Activated naive CD4-positive, alpha-beta T cell treated with anti-CD3 and anti-CD28 coated beads for 36 hours (primary cell): ENCODE data around the gene BLOC1S5. TPM values are rescaled to one million over a fixed set of nuclear protein-coding genes. Genes with fewer than 3 reads are reported as not detected.
"Not testable (repeated sequence)": the region's sequence is repeated elsewhere in the genome, so short reads cannot be mapped to it uniquely, and the experiment has no call there.

Experiments
- CTCF ChIA-PET: fragments of 350-600 bp; sonication (Branson Sonifier 250); formaldehyde crosslinking; loops from one replicate; lab custom pipeline; 2021; ENCODE audit warnings: antibody characterized with exemption; lab: Charles Lee
- DNase-seq: peaks from one replicate; pipeline ENCODE4 v3.0.0-alpha.2; 2020
- H3K27ac Mint-ChIP-seq: one replicate; pipeline ENCODE4 v1.8.0; 2021; ENCODE audit warnings: mild to moderate bottlenecking, mixed read lengths
- H3K27me3 Mint-ChIP-seq: one replicate; pipeline ENCODE4 v1.8.0; 2021; ENCODE audit warnings: low read depth, mixed read lengths
- H3K36me3 Mint-ChIP-seq: one replicate; pipeline ENCODE4 v1.8.0; 2021; ENCODE audit warnings: low read depth, mixed read lengths
- H3K4me1 Mint-ChIP-seq: one replicate; pipeline ENCODE4 v1.8.0; 2021; ENCODE audit warnings: low read depth, mixed read lengths
- H3K4me3 Mint-ChIP-seq: one replicate; pipeline ENCODE4 v1.8.0; 2021; ENCODE audit warnings: mild to moderate bottlenecking, moderate library complexity, mixed read lengths
- H3K9me3 Mint-ChIP-seq: one replicate; pipeline ENCODE4 v1.8.0; 2021; ENCODE audit warnings: mixed read lengths
- intact Hi-C: fragments of 100-400 bp; cut with micrococcal nuclease; formaldehyde crosslinking; loops from one replicate; pipeline ENCODE4 v1.15.1; 2023
- total RNA-seq, 2 experiments: library from RNA; stranded (reverse); gene quantifications; one replicate each; pipeline ENCODE4 v1.2.3, GENCODE V29; 2021

The BLOC1S5 gene
- total RNA-seq, 2 experiments from 2014 or later: 20.8 to 22.2 TPM

GRCh38 chr6:8059129-8059528 is 5.1 kb downstream of the BLOC1S5 start:
- intact Hi-C loops: loop anchor here (1.0 to 2.0 kb wide), 2 partner anchors 336 to 444 kb away; no protein-coding TSS in a partner anchor
- peaks cover 6% of the 10 kb centered on the region for H3K4me1 Mint-ChIP-seq
- no peak overlapping the region for H3K4me3 Mint-ChIP-seq
- H3K9me3 Mint-ChIP-seq: no peaks in the 10 kb centered on the region
- H3K27me3 Mint-ChIP-seq: no peaks in the 10 kb centered on the region
- peaks cover 23% of the 10 kb centered on the region for H3K36me3 Mint-ChIP-seq
- CTCF ChIA-PET: interaction anchor here (0.8 to 1.6 kb wide), 7 partner anchors 11 to 337 kb away, joined by 3 to 5 read pairs (median 4); no protein-coding TSS in a partner anchor
- no peak for DNase-seq
- H3K27ac Mint-ChIP-seq: no peak overlapping the region

- Mint-ChIP-seq H3K4me3 (no peak overlapping the region), H3K36me3 (peaks cover 26% of the 10 kb centered on the region), H3K9me3 (no peaks in the 10 kb centered on the region), H3K27ac (no peak overlapping the region), H3K4me1 (peaks cover 3% of the 10 kb centered on the region), H3K27me3 (no peaks in the 10 kb centered on the region)
- CTCF ChIA-PET: interaction anchor here (0.6 to 1.6 kb wide), 4 partner anchors 8 to 335 kb away, joined by 3 to 5 read pairs (median 4); no protein-coding TSS in a partner anchor
- intact Hi-C loops: loop anchor here (2.0 kb wide), 1 partner anchor 443 kb away; no protein-coding TSS in a partner anchor
- no peak for DNase-seq
These were observed 6.4 kb downstream of the BLOC1S5 start for GRCh38 chr6:8057793-8058192.

- Mint-ChIP-seq H3K36me3 (peaks cover 28% of the 10 kb centered on the region), H3K27ac (no peak overlapping the region), H3K27me3 (no peaks in the 10 kb centered on the region), H3K4me3 (no peak overlapping the region), H3K9me3 (no peaks in the 10 kb centered on the region), H3K4me1 (no peaks in the 10 kb centered on the region)
- DNase-seq: no peak
- intact Hi-C loops: no loop called here
- CTCF ChIA-PET: no interaction called here
These were observed 6.9 kb downstream of the BLOC1S5 start for GRCh38 chr6:8057263-8057662.

- no peak overlapping the region for H3K4me3 Mint-ChIP-seq
- no peak for DNase-seq
- peaks cover 30% of the 10 kb centered on the region for H3K36me3 Mint-ChIP-seq
- intact Hi-C loops: no loop called here
- H3K4me1 Mint-ChIP-seq: no peaks in the 10 kb centered on the region
- no peaks in the 10 kb centered on the region for H3K9me3 Mint-ChIP-seq
- CTCF ChIA-PET: no interaction called here
- H3K27me3 Mint-ChIP-seq: no peaks in the 10 kb centered on the region
- H3K27ac Mint-ChIP-seq: no peak overlapping the region
These were observed 9.9 kb downstream of the BLOC1S5 start for GRCh38 chr6:8054276-8054675.

GRCh38 chr6:8047541-8048292 is 16.5 kb downstream of the BLOC1S5 start:
- Mint-ChIP-seq H3K27ac (no peak overlapping the region), H3K9me3 (peaks cover 5% of the 10 kb centered on the region), H3K4me3 (no peak overlapping the region), H3K36me3 (peaks cover 42% of the 10 kb centered on the region), H3K4me1 (peaks cover 6% of the 10 kb centered on the region), H3K27me3 (no peaks in the 10 kb centered on the region)
- no peak for DNase-seq
- intact Hi-C loops: no loop called here
- CTCF ChIA-PET: no interaction called here

GRCh38 chr6:8045769-8046168 is 18.4 kb downstream of the BLOC1S5 start:
- not testable (repeated sequence) for H3K27me3 Mint-ChIP-seq, H3K27ac Mint-ChIP-seq, H3K4me3 Mint-ChIP-seq

GRCh38 chr6:8043221-8043620 is 21.0 kb downstream of the BLOC1S5 start:
- CTCF ChIA-PET: no interaction called here
- H3K27ac Mint-ChIP-seq: no peak overlapping the region
- no peak for DNase-seq
- H3K4me3 Mint-ChIP-seq: no peak overlapping the region
- peaks cover 8% of the 10 kb centered on the region for H3K9me3 Mint-ChIP-seq
- intact Hi-C loops: no loop called here
- peaks cover 8% of the 10 kb centered on the region for H3K4me1 Mint-ChIP-seq
- H3K36me3 Mint-ChIP-seq: peaks cover 53% of the 10 kb centered on the region
- no peaks in the 10 kb centered on the region for H3K27me3 Mint-ChIP-seq

More at GRCh38 chr6:8045769-8046168, 18.4 kb downstream of the BLOC1S5 start:
- DNase-seq, intact Hi-C loops, H3K9me3 Mint-ChIP-seq, H3K4me1 Mint-ChIP-seq, CTCF ChIA-PET: not testable (repeated sequence)
- H3K36me3 Mint-ChIP-seq: peaks cover 42% of the 10 kb centered on the region

GRCh38 chr6:8041913-8042583 is 22.1 kb downstream of the BLOC1S5 start:
- H3K4me3 Mint-ChIP-seq: no peak overlapping the region
- H3K27me3 Mint-ChIP-seq: no peaks in the 10 kb centered on the region
- CTCF ChIA-PET: no interaction called here
- no peak for DNase-seq
- peaks cover 11% of the 10 kb centered on the region for H3K4me1 Mint-ChIP-seq
- peaks cover 8% of the 10 kb centered on the region for H3K9me3 Mint-ChIP-seq
- intact Hi-C loops: no loop called here
- H3K36me3 Mint-ChIP-seq: peaks cover 48% of the 10 kb centered on the region
- H3K27ac Mint-ChIP-seq: no peak overlapping the region

GRCh38 chr6:8034107-8034506 is 30.1 kb downstream of the BLOC1S5 start:
- CTCF ChIA-PET, H3K27ac Mint-ChIP-seq, intact Hi-C loops, H3K27me3 Mint-ChIP-seq, DNase-seq, H3K4me3 Mint-ChIP-seq: not testable (repeated sequence)
- Mint-ChIP-seq H3K4me1 (peaks cover 56% of the 10 kb centered on the region), H3K36me3 (peaks cover 52% of the 10 kb centered on the region), H3K9me3 (peaks cover 17% of the 10 kb centered on the region)

GRCh38 chr6:8030920-8031319 is 33.3 kb downstream of the BLOC1S5 start:
- CTCF ChIA-PET: no interaction called here
- Mint-ChIP-seq H3K27ac (no peak overlapping the region), H3K36me3 (peaks cover 44% of the 10 kb centered on the region), H3K4me1 (peaks cover 47% of the 10 kb centered on the region), H3K9me3 (peaks cover 15% of the 10 kb centered on the region), H3K27me3 (no peaks in the 10 kb centered on the region), H3K4me3 (no peak overlapping the region)
- no peak for DNase-seq
- intact Hi-C loops: no loop called here

GRCh38 chr6:8029243-8029870 is 34.8 kb downstream of the BLOC1S5 start:
- CTCF ChIA-PET: no interaction called here
- Mint-ChIP-seq H3K4me3 (no peak overlapping the region), H3K9me3 (peaks cover 12% of the 10 kb centered on the region), H3K27ac (peak overlapping the region; percentile 27), H3K36me3 (peaks cover 33% of the 10 kb centered on the region), H3K27me3 (no peaks in the 10 kb centered on the region), H3K4me1 (peaks cover 41% of the 10 kb centered on the region)
- DNase-seq: no peak
- intact Hi-C loops: no loop called here

GRCh38 chr6:8027965-8028651 is 36.1 kb downstream of the BLOC1S5 start:
- DNase-seq: no peak
- CTCF ChIA-PET: interaction anchor here (0.6 kb wide), 1 partner anchor 192 kb away, joined by 3 read pairs; no protein-coding TSS in a partner anchor
- Mint-ChIP-seq H3K27ac (no peak overlapping the region), H3K4me3 (no peak overlapping the region), H3K4me1 (peaks cover 41% of the 10 kb centered on the region), H3K36me3 (peaks cover 29% of the 10 kb centered on the region), H3K9me3 (peaks cover 9% of the 10 kb centered on the region), H3K27me3 (no peaks in the 10 kb centered on the region)
- intact Hi-C loops: no loop called here
